Dermis blood vessel endothelial cell (primary cell): ENCODE data around the gene NANP. TPM values are rescaled to one million over a fixed set of nuclear protein-coding genes. Genes with fewer than 3 reads are reported as not detected.
"Not testable (repeated sequence)": the region's sequence is repeated elsewhere in the genome, so short reads cannot be mapped to it uniquely, and the experiment has no call there.

Source experiments
- DNase-seq: peaks from one replicate; pipeline ENCODE4 v3.0.0; 2010
- total RNA-seq: library from RNA; depleted of rRNA; stranded (reverse); fragments of >200 nt; gene quantifications from 2 replicates; pipeline ENCODE4 v1.2.3, GENCODE V29; 2014

NANP gene
- total RNA-seq, 1 donor from 2014 or later = 9.2 TPM

DNA sequence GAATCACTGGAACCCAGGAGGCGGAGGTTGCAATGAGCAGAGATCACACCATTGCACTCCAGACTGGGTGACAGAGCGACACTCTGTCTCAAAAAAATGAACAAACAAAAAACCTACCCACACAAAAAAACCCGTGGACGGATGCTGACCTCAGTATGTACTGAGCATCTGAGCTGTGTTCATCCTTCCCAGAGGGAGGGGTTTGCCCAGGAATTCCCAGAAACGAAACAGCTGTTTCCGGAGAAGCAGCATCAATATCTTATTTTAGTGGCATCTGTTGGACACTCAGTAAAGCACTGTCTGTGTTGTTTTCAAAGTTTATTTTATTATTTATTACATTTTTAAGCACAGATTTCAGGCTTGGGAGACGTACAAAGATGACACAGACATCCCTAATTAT is 18.7 kb downstream of the NANP start:
- no peak for DNase-seq

DNA sequence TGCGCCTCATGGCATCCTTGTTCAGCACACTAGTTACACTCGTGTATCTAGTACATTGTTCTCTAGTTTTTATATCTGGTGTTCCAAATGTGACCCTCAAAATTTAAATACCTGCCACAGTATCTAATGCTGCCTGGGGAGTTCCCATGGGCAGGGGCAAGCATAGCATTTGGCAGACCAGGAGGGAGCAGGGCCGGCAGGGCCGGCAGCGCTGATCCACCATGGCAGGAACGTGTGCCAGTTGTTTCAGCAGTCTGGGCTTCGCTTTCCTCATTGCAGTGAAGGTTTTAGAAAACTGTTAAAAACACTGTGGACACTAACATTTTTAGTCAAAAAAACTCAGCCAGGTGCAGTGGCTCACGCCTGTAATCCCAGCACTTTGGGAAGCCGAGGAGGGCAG is 19.2 kb downstream of the NANP start:
- no peak for DNase-seq

DNA sequence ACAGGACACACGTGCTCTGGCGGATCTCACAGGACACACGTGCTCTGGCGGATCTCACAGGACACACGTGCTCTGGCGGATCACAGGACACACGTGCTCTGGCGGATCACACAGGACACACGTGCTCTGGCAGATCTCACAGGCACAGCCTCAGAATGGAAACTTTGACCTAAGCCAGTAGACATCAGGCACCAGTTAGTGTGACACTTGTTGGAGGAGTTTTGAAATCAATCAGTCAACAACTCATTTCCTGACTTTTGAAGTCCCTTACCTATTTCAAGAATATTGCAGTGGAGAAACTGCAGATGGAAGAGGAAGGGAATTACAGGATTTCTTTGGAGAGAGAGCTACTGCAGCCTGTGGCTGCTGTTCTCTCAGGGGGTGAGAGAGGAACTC is 20.9 kb downstream of the NANP start:
- DNase-seq = not testable (repeated sequence)

GRCh38 chr20:25602191-25602913 is 21.5 kb downstream of the NANP start:
- not testable (repeated sequence) for DNase-seq

GRCh38 chr20:25601659-25602058 is 22.2 kb downstream of the NANP start:
- DNase-seq = no peak

GRCh38 chr20:25600632-25601031 is 23.2 kb downstream of the NANP start:
- no peak for DNase-seq

DNA sequence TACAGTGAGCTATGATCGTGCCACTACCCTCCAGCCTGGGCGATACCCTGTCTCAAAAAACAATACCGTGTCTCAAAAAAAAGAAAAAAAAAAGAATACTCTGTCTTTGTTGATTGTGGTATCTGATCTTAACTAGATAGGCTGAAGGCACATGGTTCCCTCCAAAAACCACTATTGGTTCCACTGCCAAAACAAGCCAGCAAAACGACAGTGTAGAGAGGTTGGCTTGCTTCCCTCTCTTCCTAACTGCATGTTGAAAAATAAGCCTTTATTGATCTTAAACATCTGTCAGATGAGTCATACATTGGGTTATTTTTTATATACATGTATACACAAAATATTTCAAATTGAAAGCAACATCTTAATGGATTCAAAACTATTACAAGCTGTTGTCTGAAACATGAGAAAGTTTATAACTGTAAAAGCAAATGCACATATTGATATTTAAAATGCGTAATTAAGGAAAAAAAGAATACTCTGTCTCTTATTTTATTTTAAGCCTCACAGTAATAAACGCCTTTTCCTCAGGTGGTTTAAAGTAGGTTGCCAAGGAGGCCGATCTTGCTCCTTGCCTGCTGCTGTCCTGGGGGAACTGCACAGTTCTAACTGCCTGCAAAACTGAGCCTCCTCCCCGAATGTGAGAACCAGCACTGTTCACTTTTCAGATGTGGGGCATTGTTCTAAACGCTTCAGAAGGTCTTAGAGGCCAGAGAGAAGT is 31.5 kb downstream of the NANP start:
- no peak for DNase-seq

GRCh38 chr20:25590778-25591177 is 33.0 kb downstream of the NANP start:
- DNase-seq = not testable (repeated sequence)

- no peak for DNase-seq
Observed at GRCh38 chr20:25588491-25588890, 35.3 kb downstream of the NANP start.

GRCh38 chr20:25587536-25587935 is 36.3 kb downstream of the NANP start:
- DNase-seq = no peak

GRCh38 chr20:25586877-25587276 is 36.9 kb downstream of the NANP start:
- no peak for DNase-seq

DNA sequence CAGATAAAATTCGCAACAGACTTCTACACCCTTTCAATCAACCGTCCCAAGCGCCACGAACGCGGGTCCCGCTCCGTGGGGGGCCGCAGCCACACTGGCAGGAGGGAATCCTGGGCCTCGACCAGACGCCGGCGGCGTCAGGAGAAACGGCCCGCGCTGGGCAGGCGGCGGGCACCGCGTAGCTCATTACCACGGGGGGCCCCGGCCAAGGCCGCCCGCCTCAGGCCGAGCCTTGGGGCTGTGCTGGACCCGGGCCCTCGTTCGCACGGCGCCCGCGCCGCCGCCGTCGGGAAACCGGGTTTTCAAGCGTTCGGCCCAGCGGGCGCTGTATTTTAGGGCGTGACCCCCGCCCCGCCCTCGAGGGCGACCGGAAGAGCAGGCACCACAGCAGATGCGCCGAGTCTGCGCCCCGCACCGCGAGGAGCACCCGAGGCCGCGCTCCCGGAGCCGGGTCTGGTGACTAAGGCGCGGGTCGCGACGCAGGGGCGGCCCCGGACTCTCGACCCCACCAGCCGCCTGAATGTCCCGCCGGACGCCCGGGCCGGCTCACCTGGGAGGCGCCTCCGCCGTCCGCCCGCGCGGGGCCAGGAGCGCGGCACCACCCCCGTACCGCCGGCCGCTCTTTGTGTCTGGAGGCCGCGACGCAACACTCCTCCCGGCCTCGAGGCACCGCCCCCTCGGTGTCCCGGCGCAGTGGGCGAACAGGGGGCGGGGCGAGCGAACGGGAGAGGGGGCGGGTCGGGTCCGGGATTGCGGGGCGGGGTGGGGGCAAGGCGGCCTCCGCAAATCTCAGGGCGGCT is 38.7 kb downstream of the NANP start, which contains the start of gene NINL:
Gene NINL (minus strand): TSS at position 627 of the 800 bp plus-strand sequence. CDS start 58,944 bp downstream, outside the sequence.
- peak; percentile 69 for DNase-seq

GRCh38 chr20:25583607-25584006 is 40.2 kb downstream of the NANP start:
- DNase-seq = not testable (repeated sequence)

DNA sequence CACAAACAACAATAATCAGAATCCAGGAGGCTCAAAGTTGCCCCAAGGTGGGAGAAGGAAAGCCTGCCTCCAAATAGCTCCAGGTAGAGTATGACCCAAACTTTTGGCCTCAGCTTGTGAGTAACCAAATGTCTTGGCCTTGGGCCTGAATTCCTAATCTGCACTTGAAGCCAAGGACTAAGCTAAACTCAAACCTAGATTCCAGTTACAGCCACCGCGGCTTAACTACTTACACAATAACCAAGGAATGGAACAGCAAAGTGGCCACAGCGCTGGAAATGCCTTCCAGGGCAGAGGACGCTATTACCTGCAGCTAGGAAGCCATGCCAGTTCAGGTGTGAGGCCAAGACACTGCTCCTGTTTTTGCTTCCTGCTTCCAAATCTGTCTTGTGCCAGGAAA is 43.1 kb downstream of the NANP start:
- no peak for DNase-seq

DNA sequence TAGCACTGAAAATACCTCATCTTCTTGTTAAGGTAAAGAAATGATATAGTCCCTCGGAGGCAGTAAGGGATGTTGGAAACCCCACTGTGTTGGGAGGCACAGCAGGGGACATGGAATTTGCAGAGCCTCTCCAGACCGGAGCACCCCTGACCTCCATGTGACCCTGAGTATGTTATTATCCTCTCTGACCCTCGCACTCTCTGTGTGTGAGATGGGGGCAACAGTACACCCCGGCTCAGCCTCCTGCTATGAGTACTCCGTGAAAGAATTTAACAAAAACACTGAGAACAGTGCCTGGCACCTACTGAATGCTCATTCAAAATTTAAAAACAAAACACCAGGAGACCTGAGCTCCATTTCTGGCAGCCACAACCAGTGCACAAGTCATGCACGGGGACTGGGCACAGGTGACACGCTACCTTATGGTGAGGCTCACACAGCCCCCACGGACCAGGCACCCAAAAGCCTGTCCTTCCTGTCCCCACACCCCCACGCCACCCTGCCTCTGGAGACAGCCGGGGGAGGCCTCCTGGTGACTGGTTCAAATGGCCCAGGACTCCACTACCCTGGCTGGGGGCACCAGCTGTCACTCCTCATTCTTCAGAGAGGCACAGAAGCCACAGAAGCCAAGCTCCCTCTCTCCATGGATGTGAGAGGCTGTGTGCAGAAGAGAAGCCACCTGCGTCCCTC is 44.6 kb downstream of the NANP start:
- DNase-seq = no peak

- DNase-seq = no peak
Observed at GRCh38 chr20:25576783-25577530, 46.9 kb downstream of the NANP start.

DNA sequence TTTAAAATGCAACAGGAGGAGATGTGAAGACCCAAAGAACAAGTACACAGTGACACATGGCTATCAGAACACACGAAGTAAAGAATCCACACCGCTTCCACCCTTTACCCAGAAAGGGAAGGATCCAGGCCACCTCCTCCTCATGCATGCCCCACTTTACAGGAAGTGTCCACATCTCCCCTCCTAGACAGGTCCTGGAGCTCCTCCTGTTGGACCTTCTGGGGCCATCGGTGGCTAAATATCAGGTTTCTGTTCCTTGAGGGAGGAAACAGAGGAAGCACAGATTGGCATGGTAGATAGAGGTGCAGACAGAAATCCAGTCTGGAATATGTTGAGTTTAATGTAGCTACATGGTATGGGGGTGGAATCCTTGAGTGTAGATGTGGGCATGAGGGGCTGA is 49.4 kb downstream of the NANP start:
- peak; percentile 41 for DNase-seq

GRCh38 chr20:25573288-25574251 is 50.2 kb downstream of the NANP start:
- DNase-seq = no peak

GRCh38 chr20:25571817-25572216 is 52.0 kb downstream of the NANP start:
- no peak for DNase-seq

- DNase-seq = peak; percentile 14
Observed at GRCh38 chr20:25571240-25571639, 52.6 kb downstream of the NANP start.

DNA sequence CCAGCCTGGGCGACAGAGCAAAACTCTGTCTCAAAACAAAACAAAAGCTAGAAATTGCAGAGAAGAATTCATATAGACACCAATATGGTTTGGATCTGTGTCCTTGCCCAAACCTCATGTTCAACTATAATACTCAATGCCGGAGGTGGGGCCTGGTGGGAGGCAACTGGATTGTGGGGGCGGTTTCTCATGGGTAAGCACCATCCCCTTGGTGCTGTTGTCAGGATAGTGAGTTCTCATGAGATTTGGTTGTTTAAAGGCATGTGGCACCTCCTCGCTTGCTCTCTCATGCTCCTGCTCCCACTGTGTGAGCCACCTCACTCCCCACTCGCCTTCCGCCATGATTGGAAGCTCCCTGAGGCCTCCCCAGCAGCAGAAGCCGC is 53.7 kb downstream of the NANP start:
- DNase-seq = no peak
